Measurements from ENCODE around the gene OSCP1.

OSCP1 gene

GRCh38 chr1:36471830-36472641, 21.8 kb upstream of the OSCP1 start:
- DNase-seq: no peak

DNA sequence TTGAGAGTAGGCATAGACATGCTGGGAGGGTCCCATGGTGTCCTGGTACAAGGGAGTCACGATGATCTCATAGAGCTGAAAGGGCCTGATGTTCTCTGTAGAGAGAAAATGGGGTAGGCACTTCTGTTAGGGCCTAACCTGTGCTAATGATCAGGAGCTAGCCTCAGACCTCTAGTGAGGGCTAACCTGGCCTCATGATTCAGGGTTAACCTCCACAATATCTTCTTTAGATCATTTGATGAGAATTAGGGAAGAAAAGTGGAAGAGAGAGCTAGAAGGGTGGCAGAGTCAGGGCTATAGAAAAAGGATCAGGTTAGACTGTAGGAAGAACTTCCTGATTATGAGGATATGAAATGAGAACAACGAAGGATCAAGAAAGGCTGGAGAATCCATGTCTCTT, 18.9 kb upstream of the OSCP1 start:
- no peak for DNase-seq

DNA sequence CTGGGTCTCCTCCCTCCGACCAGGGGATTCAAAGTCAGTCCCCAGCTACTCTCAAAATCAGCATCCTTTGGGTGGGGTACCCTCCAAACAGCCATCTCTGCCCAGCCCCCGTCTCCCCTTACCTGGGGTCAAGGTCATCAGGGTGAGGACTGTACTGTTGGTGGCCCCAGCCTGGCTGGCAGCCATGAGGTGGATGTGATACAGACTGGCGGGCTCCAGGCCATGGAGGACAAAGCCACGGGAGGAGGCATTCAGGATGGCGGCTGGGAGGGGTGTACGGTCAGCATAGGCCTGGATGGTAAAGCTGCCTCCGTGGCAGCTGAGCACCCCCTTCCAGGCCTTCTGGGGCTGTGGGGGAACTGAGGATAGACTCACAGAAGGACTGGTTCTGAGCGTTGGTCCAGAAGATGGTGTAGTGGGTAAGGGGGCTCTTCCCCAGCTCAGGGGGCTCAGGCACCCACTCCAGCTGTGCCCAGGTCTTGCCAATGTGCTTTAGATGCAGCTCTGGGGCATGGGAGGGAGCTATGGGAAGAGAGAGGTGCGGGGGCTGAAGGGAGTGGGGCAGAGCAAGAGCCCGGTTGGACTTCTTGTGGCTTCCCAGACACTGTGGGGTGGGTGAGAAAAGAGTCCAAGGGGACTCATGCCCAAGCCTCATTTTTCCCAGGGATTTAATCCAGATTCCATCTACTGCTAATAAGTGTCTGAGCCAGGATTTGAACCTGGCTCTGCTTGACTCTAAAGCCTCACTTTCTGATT, 17.6 kb upstream of the OSCP1 start:
- DNase-seq: no peak

DNA sequence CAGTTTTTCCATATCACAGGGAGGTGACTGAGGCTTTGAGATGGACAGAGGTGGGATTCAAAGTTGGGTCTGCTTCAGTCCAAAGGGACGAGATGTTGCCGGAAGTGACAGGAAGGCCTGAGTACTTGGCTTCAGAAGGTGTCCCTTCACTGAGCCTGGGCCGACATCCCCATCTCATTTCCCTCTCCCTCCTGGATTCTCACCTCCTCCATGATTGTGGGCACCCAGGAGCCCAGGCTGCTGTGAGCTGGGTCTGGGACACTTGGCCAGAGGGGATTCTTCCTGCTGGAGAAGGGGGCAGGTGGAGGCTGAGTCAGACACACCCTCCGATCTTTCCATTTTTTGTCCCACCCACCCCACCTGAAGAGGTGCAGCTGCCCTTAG, 16.8 kb upstream of the OSCP1 start:
- no peak for DNase-seq

- no peak for DNase-seq
These were observed 16.2 kb upstream of the OSCP1 start for GRCh38 chr1:36466370-36467026.

GRCh38 chr1:36465731-36466369, 15.6 kb upstream of the OSCP1 start:
- DNase-seq: no peak

DNA sequence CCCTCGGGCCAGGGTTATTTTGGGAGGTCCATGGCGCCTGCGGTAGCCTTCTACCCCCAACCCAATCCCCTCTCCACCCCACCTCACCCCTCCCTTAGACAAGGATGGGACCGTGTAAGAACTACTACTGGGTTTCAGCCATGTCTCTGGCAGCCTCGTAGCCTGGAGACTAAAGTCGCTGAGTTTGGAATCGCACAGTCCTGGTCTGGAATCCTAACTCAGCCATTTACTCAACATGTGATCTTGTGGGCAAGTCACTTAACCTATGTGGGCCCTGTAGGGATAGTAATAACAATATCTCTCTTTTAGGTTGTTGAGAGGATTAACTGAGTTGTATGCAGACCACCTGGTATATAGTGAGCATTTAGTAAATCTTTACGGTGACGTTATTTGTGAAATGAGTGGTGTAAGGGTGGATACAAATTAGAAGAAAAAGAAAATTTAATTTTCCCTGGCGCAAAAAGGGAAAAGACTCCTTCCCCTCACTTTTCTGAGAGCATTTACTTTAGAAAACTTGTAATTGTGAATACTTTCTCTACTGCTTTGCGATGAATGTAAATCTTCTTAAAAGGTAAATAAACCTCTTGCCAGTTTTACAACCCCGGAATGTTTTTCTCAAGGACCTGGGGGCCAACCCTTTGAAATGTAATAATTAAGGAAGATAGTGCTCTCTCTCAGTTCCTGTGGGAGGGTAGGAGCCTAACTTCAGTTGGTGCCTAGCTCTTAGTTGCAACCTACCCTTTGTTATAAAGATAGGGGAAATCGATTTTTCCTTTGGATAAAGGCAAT, 14.5 kb upstream of the OSCP1 start:
- DNase-seq: peak; percentile 68

GRCh38 chr1:36463803-36464604, 13.8 kb upstream of the OSCP1 start, which contains the start of gene MRPS15:
Gene MRPS15 (minus strand): TSS chr1:36464384. CDS start chr1:36464275, 109 bp downstream.
- DNase-seq: peak; percentile 75

GRCh38 chr1:36463463-36463802, 13.2 kb upstream of the OSCP1 start:
- DNase-seq: no peak

DNA sequence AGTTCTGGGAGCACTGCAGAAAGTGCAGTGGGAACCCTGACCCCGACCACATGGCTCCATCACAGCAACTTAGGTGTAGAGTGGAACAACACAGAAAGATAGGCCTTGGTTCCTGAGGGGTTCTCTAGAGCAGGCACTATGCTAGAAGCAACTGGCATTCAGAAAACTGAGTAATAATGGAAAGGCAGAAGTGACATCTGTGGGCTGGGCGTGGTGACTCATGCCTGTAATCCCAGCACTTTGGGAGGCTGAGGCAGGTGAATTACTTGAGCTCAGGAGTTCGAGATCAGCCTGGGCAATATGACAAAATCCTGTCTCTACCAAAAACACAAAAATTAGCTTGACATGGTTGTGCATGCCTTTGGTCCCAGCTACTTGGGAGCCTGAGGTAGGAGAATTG, 8.7 kb upstream of the OSCP1 start:
- no peak for DNase-seq

- no peak for DNase-seq
These were observed 7.4 kb upstream of the OSCP1 start for GRCh38 chr1:36457691-36458090.

DNA sequence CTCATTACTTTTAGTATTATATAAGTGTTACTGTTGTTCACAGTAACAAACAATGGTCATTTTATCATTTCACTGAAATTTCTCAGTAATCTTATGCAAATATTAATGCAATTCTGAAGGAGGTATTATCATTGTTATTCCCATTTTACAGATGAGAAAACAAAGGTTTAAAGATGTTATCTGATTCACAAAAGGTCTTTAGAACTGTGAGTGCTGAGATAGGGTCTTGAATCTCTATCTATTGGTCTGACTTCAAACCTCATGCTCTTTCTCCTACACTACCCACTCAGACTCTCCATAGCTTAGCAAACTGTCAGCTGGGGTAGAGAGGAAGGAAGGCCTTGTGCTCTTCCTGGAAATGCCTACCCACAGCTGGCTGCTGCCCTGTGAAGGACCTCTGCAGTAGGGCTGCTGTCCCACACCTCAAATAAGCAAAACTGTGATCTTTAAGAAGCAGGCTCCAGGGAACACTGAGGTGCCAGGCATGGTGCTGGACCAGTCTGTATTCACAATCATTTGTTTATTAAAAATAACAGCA, 6.2 kb upstream of the OSCP1 start:
- DNase-seq: no peak

GRCh38 chr1:36455386-36455785, 5.1 kb upstream of the OSCP1 start:
- no peak for DNase-seq

DNA sequence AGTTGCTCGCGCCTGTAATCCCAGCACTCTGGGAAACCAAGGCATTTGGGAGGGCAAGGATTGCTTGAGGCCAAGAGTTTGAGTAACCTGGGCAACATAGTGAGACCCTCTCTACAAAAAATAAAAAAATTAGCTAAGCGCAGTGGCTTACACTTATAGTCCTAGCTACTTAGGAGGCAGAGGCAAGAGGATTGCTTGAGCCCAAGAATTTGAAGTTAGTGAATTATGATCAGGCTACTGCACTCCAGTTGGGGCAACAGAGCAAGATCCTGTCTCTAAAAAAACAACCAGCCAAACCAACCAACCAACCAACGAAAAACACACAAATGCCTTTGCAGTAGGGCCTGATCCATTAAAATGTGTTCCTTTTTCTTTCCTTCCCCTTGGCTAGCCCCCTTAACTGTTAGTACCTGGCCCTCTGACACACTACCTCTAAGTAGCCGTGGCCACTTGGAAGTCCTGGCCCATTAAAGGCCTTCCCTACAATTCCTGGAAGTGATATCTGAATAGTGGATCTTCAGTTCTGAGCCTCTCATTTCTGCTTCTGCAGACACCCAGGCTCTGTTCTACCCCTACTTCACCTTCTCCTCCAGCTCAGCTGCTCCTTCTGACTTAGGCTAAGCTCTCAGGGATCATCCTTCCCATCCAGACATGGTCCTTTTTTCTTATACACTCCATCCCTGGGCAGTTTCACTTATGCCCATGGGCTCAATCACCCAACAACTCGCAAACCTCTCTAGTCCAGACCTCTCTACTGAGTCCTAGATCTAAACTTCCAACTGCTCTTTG, 3.5 kb upstream of the OSCP1 start:
- no peak for DNase-seq

DNA sequence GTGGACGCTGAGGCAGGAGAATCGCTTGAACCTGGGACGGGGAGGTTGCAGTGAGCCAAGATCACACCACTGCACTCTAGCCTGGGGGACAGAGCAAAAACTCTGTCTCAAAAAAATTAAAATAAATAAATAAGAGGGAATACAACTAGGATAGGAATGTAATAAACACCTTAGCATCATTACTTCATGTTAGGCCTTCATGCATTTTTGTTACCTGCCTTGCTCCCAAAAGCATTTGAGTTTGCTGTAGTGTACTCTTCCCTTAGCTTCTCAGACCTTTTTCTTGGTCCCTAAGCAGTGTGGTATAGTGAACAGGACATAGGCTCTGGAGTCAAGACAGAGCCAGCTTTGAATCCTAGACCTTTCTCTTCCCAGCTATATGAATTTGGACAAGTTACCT, 2.8 kb upstream of the OSCP1 start:
- no peak for DNase-seq

GRCh38 chr1:36450919-36451305, 661 bp upstream of the OSCP1 start:
- no peak for DNase-seq

- DNase-seq: no peak
These were observed 1.7 kb downstream of the OSCP1 start for GRCh38 chr1:36448530-36449056.

GRCh38 chr1:36447450-36447849, 2.8 kb downstream of the OSCP1 start:
- DNase-seq: no peak

GRCh38 chr1:36446746-36447145, 3.5 kb downstream of the OSCP1 start:
- no peak for DNase-seq

GRCh38 chr1:36446271-36446670, 4.0 kb downstream of the OSCP1 start:
- DNase-seq: peak; percentile 18
